Endometrium (tissue), 2 donors: ENCODE measurements around the gene OR56A4.
"Not testable (repeated sequence)": the region's sequence is repeated elsewhere in the genome, so short reads cannot be mapped to it uniquely, and the experiment has no call there.

Experiments
- FAIRE-seq: peaks from 2 replicates; lab custom pipeline; 2012; peaks lifted over from hg19 to GRCh38; lab: Jason Lieb, UNC
- donor health status: control.
- donor health status: control.

OR56A4 gene

GRCh38 chr11:5960704-5961320, 45.9 kb downstream of the OR56A4 start:
- not testable (repeated sequence) for FAIRE-seq

- FAIRE-seq = no peak
Observed at GRCh38 chr11:5955586-5955985, 51.2 kb downstream of the OR56A4 start.
